ENCODE data around the gene ENOX2.

ENOX2 gene

GRCh38 chrX:130654409-130654950, 248.5 kb downstream of the ENOX2 start:
- no peak for ATAC-seq (ENCODE audit: insufficient read depth, low read depth)
- no peaks in the 10 kb centered on the region for H3K79me2 ChIP-seq (ENCODE audit: insufficient read depth, low read length)
- TF ChIP-seq EZH2 (IDR thresholded peaks at IDR 0.05; ENCODE audit: borderline replicate concordance, low read depth, low read length, severe bottlenecking) (no peak), CTCF (IDR thresholded peaks at IDR 0.05; ENCODE audit: borderline replicate concordance, extremely low read depth, low read length, poor library complexity, severe bottlenecking) (no peak)
- H3K4me3 ChIP-seq (ENCODE audit: low read depth in 1 of 2, low read length in 2 of 2): no peak overlapping the region
- no peaks in the 10 kb centered on the region for H3K9me3 ChIP-seq (ENCODE audit: insufficient read depth, low read length, severe bottlenecking)
- H2AFZ ChIP-seq (ENCODE audit: low read depth, low read length): no peak overlapping the region
- no peaks in the 10 kb centered on the region for H4K20me1 ChIP-seq (ENCODE audit: insufficient read depth, low read length)
- no peak for DNase-seq
- H3K4me1 ChIP-seq (ENCODE audit: insufficient read depth, low read length): no peaks in the 10 kb centered on the region
- no peaks in the 10 kb centered on the region; the same call in 1 of the 2 replicates for H3K36me3 ChIP-seq (ENCODE audit: insufficient read depth, low read length)
- H3K27ac ChIP-seq (ENCODE audit: low read length): no peak overlapping the region
- no peak overlapping the region for H3K4me2 ChIP-seq (ENCODE audit: insufficient read depth, low read length)
- no peaks in the 10 kb centered on the region for H3K27me3 ChIP-seq (ENCODE audit: insufficient read depth, low read length, poor library complexity)
- H3K9ac ChIP-seq (ENCODE audit: low read depth, low read length): no peak overlapping the region

- Histone ChIP-seq H3K4me3 (ENCODE audit: low read depth in 1 of 2, low read length in 2 of 2) (no peak overlapping the region), H3K9ac (ENCODE audit: low read depth, low read length) (no peak overlapping the region), H3K9me3 (ENCODE audit: insufficient read depth, low read length, severe bottlenecking) (no peaks in the 10 kb centered on the region), H2AFZ (ENCODE audit: low read depth, low read length) (no peak overlapping the region), H3K36me3 (ENCODE audit: insufficient read depth, low read length) (no peaks in the 10 kb centered on the region), H3K4me1 (ENCODE audit: insufficient read depth, low read length) (no peaks in the 10 kb centered on the region), H3K27me3 (ENCODE audit: insufficient read depth, low read length, poor library complexity) (no peaks in the 10 kb centered on the region), H3K4me2 (ENCODE audit: insufficient read depth, low read length) (no peak overlapping the region), H3K27ac (ENCODE audit: low read length) (no peak overlapping the region), H4K20me1 (ENCODE audit: insufficient read depth, low read length) (no peaks in the 10 kb centered on the region), H3K79me2 (ENCODE audit: insufficient read depth, low read length) (no peaks in the 10 kb centered on the region)
- no peak for DNase-seq
- ATAC-seq (ENCODE audit: insufficient read depth, low read depth): no peak
- TF ChIP-seq EZH2 (IDR thresholded peaks at IDR 0.05; ENCODE audit: borderline replicate concordance, low read depth, low read length, severe bottlenecking) (no peak), CTCF (IDR thresholded peaks at IDR 0.05; ENCODE audit: borderline replicate concordance, extremely low read depth, low read length, poor library complexity, severe bottlenecking) (no peak)
These were observed 250.0 kb downstream of the ENOX2 start for GRCh38 chrX:130652824-130653578.

- Histone ChIP-seq H3K9ac (ENCODE audit: low read depth, low read length) (no peak overlapping the region), H3K4me3 (ENCODE audit: low read depth in 1 of 2, low read length in 2 of 2) (no peak overlapping the region), H4K20me1 (ENCODE audit: insufficient read depth, low read length) (no peaks in the 10 kb centered on the region), H3K27ac (ENCODE audit: low read length) (no peak overlapping the region), H2AFZ (ENCODE audit: low read depth, low read length) (no peak overlapping the region), H3K4me2 (ENCODE audit: insufficient read depth, low read length) (no peak overlapping the region), H3K36me3 (ENCODE audit: insufficient read depth, low read length) (no peaks in the 10 kb centered on the region), H3K27me3 (ENCODE audit: insufficient read depth, low read length, poor library complexity) (no peaks in the 10 kb centered on the region), H3K4me1 (ENCODE audit: insufficient read depth, low read length) (no peaks in the 10 kb centered on the region), H3K79me2 (ENCODE audit: insufficient read depth, low read length) (no peaks in the 10 kb centered on the region), H3K9me3 (ENCODE audit: insufficient read depth, low read length, severe bottlenecking) (no peaks in the 10 kb centered on the region)
- DNase-seq: no peak
- ATAC-seq (ENCODE audit: insufficient read depth, low read depth): no peak
- TF ChIP-seq EZH2 (IDR thresholded peaks at IDR 0.05; ENCODE audit: borderline replicate concordance, low read depth, low read length, severe bottlenecking) (no peak), CTCF (IDR thresholded peaks at IDR 0.05; ENCODE audit: borderline replicate concordance, extremely low read depth, low read length, poor library complexity, severe bottlenecking) (no peak)
These were observed 253.3 kb downstream of the ENOX2 start for GRCh38 chrX:130649738-130650137.

Data from DND-41 (cell line).